ENCODE results near the gene GFRA1. TPM values are rescaled to one million over a fixed set of nuclear protein-coding genes. Genes with fewer than 3 reads are reported as not detected.

GFRA1 gene
- total and polyA plus RNA-seq, 2 donors (not counting 3 experiments of a cell fraction or from before 2014, with no cell fraction given) = 0.22 to 0.88 TPM

DNA sequence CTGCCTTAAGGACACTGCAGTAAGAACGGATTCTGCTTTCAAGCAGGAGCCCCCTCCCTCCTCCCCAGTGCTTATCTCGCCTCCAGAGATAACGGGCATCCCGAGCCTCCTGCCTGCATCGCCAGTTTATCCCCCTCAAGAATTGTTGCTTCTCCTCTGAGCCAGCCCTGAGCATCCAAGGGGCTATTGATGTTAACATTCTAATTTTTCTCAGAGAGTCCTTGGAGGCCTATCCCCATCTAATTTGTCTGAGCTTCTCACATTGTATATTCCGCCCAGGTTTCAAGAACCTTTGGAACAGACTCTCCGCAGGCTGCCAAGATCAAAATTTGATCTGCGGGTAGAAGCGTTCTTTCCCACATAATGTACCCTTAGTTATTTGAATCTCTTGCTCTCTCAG, 180.0 kb downstream of the GFRA1 start:
- Histone ChIP-seq H4K20me1 (replicated peaks; ENCODE audit: control insufficient read depth, extremely low read depth, insufficient read depth, low read length) (no peaks in the 10 kb centered on the region), H3K27ac (ENCODE audit: insufficient read depth, low read depth, low read length) (no peak overlapping the region), H3K4me2 (ENCODE audit: insufficient read depth, low read length) (no peak overlapping the region), H3K9ac (replicated peaks; ENCODE audit: extremely low read depth, insufficient read depth, low read length) (no peak overlapping the region), H3K9me1 (replicated peaks; ENCODE audit: control insufficient read depth, extremely low read depth, insufficient read depth, low read length) (no peaks in the 10 kb centered on the region), H3K27me3 (ENCODE audit: control insufficient read depth in 2 of 2, insufficient read depth in 2 of 2, low read length in 2 of 2) (no peaks in the 10 kb centered on the region), H3K9me3 (replicated peaks; ENCODE audit: control insufficient read depth, insufficient read depth, low read length) (no peaks in the 10 kb centered on the region), H2AFZ (ENCODE audit: low read depth, low read length) (no peak overlapping the region), H3K4me3 (replicated peaks in 1 of 3; ENCODE audit: insufficient read depth in 1 of 3, low read depth in 1 of 3, low read length in 3 of 3) (no peak overlapping the region), H3K79me2 (ENCODE audit: control insufficient read depth, insufficient read depth, low read length) (no peaks in the 10 kb centered on the region), H3K36me3 (ENCODE audit: control insufficient read depth in 2 of 2, extremely low read depth in 1 of 2, insufficient read depth in 2 of 2, low read length in 2 of 2) (no peaks in the 10 kb centered on the region), H3K4me1 (ENCODE audit: control insufficient read depth, extremely low read depth, insufficient read depth, low read length) (no peaks in the 10 kb centered on the region)
- ChIA-PET CTCF (no interaction called here), POLR2A (no interaction called here)
- DNase-seq (ENCODE audit: low read depth, low spot score) = no peak
- intact Hi-C loops (cut with micrococcal nuclease) (no loop called here), dilution Hi-C loops (cut with MboI; ENCODE audit: extremely low pct_ligation_motif_present, low sequenced_read_pairs) (no loop called here)
- TF ChIP-seq EZH2 (IDR thresholded peaks at IDR 0.05; ENCODE audit: borderline replicate concordance, low read depth, low read length, severe bottlenecking) = no peak
- no peak for TF ChIP-seq FOS (IDR thresholded peaks at IDR 0.05; ENCODE audit: borderline replicate concordance, insufficient read depth, low read length)
- TF ChIP-seq GATA2 (IDR thresholded peaks at IDR 0.05; ENCODE audit: insufficient read depth, insufficient read length, low read depth, low read length) = no peak
- no peak for TF ChIP-seq CTCF (IDR thresholded peaks at IDR 0.05; ENCODE audit: extremely low read depth in 1 of 2, insufficient read depth in 1 of 2, low read depth in 1 of 2, low read length in 2 of 2)
- no peak for TF ChIP-seq JUN (IDR thresholded peaks at IDR 0.05; ENCODE audit: borderline replicate concordance, insufficient read depth, insufficient read length, low read depth)
- TF ChIP-seq, protein P1, sequence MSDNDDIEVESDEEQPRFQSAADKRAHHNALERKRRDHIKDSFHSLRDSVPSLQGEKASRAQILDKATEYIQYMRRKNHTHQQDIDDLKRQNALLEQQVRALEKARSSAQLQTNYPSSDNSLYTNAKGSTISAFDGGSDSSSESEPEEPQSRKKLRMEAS (IDR thresholded peaks at IDR 0.05; ENCODE audit: insufficient read depth, insufficient read length) = no peak
- no peak for FAIRE-seq
- BruUV-seq (replicated peaks) = no TSS peak
